ENCODE results near the gene DLG1. TPM values are rescaled to one million over a fixed set of nuclear protein-coding genes. Genes with fewer than 3 reads are reported as not detected.

The DLG1 gene
- total and polyA plus RNA-seq, 2 experiments from 2014 or later: 27.6 to 98.0 TPM

DNA sequence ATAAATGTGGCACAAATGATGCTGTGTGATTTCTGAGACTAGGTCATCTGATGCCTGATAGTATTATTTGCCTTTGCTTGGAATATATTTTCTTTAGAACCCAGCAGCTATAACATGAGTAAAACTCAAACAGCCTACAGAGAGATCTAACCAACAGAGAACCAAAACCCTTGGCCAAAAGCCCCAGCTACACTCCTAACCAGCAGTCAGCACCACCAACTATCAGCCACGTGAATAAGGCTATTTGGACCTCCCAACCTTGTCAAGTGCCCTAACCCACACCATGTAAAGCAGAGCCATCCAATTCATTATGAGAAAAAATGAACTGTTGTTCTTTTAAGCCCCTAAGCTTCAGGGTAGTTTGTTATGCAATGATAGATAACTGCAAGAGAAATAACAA is 154.2 kb downstream of the DLG1 start:
- H3K79me2 ChIP-seq (replicated peaks; ENCODE audit: insufficient read depth): peaks cover 17% of the 10 kb centered on the region; the same call in 1 of the 2 replicates
- no peak overlapping the region for H3K4me2 ChIP-seq
- Mint-ChIP-seq H3K27me3 (ENCODE audit: insufficient read depth, low read depth, poor library complexity) (peaks cover 3% of the 10 kb centered on the region), H3K9me3 (peaks cover 6% of the 10 kb centered on the region; the same call in 1 of the 3 replicates), H3K36me3 (ENCODE audit: low read depth) (peaks cover 15% of the 10 kb centered on the region; the same call in 2 of the 3 replicates), H3K4me3 (no peak overlapping the region), H3K4me1 (peaks cover 3% of the 10 kb centered on the region; the same call in 1 of the 3 replicates), H3K27ac (no peak overlapping the region; the same call in 1 of the 2 replicates)
- ATAC-seq: no peak
- H3K27ac ChIP-seq (ENCODE audit: low read depth): no peak overlapping the region
- TF ChIP-seq CREB1 (CRISPR knock-in tag; IDR thresholded peaks at IDR 0.05; ENCODE audit: low read depth) (no peak), ZNF114 (CRISPR knock-in tag; IDR thresholded peaks at IDR 0.05) (no peak), NANOG (IDR thresholded peaks at IDR 0.05; ENCODE audit: borderline replicate concordance) (no peak), EZH2phosphoT487 (IDR thresholded peaks at IDR 0.05; ENCODE audit: unreplicated experiment) (no peak), EZH2 (IDR thresholded peaks at IDR 0.05; ENCODE audit: low read depth, unreplicated experiment) (no peak)
- TF ChIP-seq, protein P1, sequence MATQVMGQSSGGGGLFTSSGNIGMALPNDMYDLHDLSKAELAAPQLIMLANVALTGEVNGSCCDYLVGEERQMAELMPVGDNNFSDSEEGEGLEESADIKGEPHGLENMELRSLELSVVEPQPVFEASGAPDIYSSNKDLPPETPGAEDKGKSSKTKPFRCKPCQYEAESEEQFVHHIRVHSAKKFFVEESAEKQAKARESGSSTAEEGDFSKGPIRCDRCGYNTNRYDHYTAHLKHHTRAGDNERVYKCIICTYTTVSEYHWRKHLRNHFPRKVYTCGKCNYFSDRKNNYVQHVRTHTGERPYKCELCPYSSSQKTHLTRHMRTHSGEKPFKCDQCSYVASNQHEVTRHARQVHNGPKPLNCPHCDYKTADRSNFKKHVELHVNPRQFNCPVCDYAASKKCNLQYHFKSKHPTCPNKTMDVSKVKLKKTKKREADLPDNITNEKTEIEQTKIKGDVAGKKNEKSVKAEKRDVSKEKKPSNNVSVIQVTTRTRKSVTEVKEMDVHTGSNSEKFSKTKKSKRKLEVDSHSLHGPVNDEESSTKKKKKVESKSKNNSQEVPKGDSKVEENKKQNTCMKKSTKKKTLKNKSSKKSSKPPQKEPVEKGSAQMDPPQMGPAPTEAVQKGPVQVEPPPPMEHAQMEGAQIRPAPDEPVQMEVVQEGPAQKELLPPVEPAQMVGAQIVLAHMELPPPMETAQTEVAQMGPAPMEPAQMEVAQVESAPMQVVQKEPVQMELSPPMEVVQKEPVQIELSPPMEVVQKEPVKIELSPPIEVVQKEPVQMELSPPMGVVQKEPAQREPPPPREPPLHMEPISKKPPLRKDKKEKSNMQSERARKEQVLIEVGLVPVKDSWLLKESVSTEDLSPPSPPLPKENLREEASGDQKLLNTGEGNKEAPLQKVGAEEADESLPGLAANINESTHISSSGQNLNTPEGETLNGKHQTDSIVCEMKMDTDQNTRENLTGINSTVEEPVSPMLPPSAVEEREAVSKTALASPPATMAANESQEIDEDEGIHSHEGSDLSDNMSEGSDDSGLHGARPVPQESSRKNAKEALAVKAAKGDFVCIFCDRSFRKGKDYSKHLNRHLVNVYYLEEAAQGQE (IDR thresholded peaks at IDR 0.05; ENCODE audit: unreplicated experiment): no peak
- TF ChIP-seq, protein P2, sequence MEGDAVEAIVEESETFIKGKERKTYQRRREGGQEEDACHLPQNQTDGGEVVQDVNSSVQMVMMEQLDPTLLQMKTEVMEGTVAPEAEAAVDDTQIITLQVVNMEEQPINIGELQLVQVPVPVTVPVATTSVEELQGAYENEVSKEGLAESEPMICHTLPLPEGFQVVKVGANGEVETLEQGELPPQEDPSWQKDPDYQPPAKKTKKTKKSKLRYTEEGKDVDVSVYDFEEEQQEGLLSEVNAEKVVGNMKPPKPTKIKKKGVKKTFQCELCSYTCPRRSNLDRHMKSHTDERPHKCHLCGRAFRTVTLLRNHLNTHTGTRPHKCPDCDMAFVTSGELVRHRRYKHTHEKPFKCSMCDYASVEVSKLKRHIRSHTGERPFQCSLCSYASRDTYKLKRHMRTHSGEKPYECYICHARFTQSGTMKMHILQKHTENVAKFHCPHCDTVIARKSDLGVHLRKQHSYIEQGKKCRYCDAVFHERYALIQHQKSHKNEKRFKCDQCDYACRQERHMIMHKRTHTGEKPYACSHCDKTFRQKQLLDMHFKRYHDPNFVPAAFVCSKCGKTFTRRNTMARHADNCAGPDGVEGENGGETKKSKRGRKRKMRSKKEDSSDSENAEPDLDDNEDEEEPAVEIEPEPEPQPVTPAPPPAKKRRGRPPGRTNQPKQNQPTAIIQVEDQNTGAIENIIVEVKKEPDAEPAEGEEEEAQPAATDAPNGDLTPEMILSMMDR (conservative IDR thresholded peaks at IDR 0.05; ENCODE audit: low read depth in 2 of 2): no peak
- TF ChIP-seq, protein P3, sequence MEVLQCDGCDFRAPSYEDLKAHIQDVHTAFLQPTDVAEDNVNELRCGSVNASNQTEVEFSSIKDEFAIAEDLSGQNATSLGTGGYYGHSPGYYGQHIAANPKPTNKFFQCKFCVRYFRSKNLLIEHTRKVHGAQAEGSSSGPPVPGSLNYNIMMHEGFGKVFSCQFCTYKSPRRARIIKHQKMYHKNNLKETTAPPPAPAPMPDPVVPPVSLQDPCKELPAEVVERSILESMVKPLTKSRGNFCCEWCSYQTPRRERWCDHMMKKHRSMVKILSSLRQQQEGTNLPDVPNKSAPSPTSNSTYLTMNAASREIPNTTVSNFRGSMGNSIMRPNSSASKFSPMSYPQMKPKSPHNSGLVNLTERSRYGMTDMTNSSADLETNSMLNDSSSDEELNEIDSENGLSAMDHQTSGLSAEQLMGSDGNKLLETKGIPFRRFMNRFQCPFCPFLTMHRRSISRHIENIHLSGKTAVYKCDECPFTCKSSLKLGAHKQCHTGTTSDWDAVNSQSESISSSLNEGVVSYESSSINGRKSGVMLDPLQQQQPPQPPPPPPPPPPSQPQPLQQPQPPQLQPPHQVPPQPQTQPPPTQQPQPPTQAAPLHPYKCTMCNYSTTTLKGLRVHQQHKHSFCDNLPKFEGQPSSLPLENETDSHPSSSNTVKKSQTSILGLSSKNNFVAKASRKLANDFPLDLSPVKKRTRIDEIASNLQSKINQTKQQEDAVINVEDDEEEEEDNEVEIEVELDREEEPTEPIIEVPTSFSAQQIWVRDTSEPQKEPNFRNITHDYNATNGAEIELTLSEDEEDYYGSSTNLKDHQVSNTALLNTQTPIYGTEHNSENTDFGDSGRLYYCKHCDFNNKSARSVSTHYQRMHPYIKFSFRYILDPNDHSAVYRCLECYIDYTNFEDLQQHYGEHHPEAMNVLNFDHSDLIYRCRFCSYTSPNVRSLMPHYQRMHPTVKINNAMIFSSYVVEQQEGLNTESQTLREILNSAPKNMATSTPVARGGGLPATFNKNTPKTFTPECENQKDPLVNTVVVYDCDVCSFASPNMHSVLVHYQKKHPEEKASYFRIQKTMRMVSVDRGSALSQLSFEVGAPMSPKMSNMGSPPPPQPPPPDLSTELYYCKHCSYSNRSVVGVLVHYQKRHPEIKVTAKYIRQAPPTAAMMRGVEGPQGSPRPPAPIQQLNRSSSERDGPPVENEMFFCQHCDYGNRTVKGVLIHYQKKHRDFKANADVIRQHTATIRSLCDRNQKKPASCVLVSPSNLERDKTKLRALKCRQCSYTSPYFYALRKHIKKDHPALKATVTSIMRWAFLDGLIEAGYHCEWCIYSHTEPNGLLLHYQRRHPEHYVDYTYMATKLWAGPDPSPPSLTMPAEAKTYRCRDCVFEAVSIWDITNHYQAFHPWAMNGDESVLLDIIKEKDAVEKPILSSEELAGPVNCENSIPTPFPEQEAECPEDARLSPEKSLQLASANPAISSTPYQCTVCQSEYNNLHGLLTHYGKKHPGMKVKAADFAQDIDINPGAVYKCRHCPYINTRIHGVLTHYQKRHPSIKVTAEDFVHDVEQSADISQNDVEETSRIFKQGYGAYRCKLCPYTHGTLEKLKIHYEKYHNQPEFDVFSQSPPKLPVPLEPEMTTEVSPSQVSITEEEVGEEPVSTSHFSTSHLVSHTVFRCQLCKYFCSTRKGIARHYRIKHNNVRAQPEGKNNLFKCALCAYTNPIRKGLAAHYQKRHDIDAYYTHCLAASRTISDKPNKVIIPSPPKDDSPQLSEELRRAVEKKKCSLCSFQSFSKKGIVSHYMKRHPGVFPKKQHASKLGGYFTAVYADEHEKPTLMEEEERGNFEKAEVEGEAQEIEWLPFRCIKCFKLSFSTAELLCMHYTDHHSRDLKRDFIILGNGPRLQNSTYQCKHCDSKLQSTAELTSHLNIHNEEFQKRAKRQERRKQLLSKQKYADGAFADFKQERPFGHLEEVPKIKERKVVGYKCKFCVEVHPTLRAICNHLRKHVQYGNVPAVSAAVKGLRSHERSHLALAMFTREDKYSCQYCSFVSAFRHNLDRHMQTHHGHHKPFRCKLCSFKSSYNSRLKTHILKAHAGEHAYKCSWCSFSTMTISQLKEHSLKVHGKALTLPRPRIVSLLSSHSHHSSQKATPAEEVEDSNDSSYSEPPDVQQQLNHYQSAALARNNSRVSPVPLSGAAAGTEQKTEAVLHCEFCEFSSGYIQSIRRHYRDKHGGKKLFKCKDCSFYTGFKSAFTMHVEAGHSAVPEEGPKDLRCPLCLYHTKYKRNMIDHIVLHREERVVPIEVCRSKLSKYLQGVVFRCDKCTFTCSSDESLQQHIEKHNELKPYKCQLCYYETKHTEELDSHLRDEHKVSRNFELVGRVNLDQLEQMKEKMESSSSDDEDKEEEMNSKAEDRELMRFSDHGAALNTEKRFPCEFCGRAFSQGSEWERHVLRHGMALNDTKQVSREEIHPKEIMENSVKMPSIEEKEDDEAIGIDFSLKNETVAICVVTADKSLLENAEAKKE (CRISPR knock-in tag; IDR thresholded peaks at IDR 0.05): no peak
- no peak for DNase-seq (ENCODE audit: low spot score)
- no peaks in the 10 kb centered on the region for H3K4me1 ChIP-seq (ENCODE audit: insufficient read depth)
- H3K27me3 ChIP-seq (ENCODE audit: insufficient read depth): no peaks in the 10 kb centered on the region
- H3F3A ChIP-seq (replicated peaks; ENCODE audit: low read depth): no peaks in the 10 kb centered on the region
- no peak overlapping the region for H2AFZ ChIP-seq
- no peak overlapping the region for H3K4me3 ChIP-seq
- H3K36me3 ChIP-seq (ENCODE audit: insufficient read depth): peaks cover 7% of the 10 kb centered on the region; the same call in 1 of the 2 replicates
- no peaks in the 10 kb centered on the region; the same call in 1 of the 2 replicates for H4K20me1 ChIP-seq (replicated peaks; ENCODE audit: insufficient read depth)
- no peaks in the 10 kb centered on the region for H3K9me2 ChIP-seq (ENCODE audit: insufficient read depth)
